ENCODE measurements around the gene SORBS1.

Gene SORBS1

DNA sequence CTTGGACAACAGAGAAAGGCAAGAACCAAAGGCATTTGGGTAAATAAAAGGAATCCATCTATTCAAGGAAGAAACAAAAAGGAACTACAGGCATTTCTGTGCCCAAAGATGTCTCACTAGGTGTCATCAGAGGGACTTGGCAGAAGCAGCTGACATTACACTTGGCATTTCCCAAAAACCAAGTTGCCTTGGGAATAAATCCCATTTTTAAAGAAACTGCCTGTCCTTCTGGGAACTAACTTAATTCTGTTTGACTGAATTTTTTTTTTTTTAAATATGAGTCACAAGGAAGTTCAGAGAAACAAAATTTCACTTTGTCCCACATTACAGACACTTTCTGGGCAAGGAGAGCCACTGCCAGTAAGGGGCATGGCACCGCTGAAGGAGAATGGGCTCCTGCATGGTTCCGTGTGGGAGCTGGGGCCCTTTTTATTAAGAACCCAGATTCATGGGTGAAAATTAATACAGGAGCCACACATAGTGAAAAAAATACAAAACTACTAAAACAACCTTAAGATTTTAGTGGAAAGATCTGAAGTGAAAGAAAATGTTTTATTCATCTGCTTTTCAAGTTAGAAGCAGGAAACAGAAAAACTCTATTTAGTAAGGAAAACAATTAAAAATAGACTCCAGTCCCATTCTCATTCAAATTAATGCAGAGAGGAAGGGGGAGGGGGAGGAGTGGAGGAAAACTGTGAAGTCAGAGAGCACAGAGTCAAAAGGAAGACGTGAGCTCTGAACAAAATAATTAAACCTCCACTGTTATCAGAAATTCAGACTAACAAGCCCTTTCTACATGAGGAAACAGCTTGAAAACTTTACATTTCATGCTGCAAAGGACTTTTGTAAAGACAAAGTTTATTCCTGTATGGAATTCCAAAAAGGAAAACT lies 151.9 kb downstream of the SORBS1 start:
- DNase-seq (ENCODE audit: low read depth): no peak

DNA sequence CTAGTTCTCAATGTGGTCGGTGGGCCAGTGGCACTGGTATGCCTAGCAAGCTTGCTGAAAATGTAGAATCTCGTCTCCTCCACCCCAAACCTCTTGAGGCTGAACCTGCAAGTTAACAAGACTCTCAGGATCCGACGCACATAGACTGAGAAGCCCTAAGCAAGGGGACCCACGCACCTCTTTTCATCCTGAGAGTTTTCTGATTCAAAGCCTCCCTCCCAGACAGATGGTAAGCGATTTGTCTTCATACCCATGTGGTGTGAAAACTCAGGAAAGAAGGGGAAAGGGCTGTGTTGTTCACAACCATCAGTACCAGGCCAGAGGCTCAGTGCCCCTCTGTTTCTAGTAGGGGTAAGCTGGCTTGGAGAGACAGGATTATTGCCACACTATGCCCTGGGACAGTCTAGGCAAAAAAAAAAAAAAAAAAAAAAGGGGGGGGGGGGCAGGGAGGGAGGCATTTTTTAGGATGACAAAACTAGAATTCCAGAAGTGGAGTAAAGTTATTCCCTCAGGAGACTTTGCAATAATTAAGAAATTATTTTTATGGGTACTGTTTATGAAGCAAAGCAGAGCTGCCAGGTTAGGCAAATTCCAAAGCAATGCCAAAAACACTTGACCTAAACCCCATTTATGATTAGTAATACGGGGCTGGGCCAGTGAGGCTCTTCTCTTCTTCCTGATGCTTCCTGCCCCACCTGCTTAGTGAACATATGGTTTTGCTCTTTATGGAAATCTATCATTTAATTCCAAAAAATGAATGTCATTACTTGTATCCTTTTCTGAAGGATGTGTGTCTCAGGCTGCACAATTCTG lies 152.8 kb downstream of the SORBS1 start:
- DNase-seq (ENCODE audit: low read depth): peak; percentile 13

DNA sequence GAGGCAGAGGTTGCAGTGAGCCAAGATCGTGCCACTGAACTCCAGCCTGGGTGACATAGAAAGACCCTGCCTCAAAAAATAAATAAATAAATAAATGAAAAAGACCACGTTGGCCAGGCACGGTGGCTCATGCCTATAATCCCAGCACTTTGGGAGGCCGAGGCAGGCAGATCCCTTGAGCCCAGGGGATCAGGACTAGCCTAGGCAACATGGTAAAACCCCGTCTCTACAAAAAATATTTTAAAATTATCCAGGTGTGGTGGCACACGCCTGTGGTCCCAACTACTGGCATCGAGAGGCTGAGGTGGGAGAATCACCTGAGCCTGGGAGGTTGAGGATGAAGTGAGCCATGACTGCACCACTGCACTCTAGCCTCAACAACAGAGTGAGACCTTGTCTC lies 153.6 kb downstream of the SORBS1 start:
- DNase-seq (ENCODE audit: low read depth): no peak

DNA sequence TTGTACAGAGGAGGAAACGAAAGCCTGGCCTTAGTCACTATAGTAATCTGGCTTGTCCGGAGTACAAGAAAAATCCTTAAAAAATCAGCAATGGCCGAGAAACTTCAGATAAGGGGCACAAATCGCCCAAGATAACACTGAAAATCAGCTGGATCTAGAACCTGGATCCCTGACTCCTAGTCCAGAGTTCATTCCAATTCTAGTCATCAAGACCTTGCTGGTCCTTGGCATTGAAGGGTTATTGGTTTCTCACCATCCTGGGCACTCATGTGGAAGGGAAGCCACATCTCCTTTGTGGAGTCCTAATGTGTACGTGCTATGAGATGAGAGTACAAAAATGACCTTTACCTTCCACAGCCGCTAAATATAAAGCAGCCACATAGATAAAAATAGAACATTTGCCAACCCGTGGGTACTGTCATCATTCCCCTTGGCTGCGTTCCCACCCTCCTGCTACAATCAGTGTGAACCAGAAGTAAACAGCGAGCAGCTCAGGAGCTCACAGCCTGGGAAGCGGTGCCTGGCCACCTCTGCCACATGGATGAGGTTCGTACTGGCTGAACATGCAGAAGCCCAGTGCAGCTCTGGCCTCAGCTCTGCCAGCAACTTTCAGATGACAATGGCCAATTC lies 154.4 kb downstream of the SORBS1 start:
- DNase-seq (ENCODE audit: low read depth): no peak

DNA sequence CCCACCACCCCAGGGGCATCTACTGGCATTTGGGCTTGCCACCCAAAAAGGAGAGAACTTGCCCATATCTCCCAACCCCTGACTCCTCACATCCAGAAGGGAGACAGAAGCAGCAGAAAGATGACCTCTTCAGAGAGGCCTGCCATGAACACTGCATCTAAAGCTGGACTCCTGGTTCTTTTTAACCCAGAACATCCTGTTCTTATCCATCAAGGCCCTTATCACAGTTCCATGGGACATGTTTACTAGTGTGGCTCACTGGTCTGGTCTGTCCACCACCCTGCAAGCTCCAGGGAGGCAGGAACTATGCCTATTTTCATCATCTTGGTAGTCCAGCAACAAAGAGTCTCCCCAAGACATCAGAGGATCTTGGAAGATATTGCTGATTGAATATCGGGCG lies 155.5 kb downstream of the SORBS1 start:
- DNase-seq (ENCODE audit: low read depth): no peak

DNA sequence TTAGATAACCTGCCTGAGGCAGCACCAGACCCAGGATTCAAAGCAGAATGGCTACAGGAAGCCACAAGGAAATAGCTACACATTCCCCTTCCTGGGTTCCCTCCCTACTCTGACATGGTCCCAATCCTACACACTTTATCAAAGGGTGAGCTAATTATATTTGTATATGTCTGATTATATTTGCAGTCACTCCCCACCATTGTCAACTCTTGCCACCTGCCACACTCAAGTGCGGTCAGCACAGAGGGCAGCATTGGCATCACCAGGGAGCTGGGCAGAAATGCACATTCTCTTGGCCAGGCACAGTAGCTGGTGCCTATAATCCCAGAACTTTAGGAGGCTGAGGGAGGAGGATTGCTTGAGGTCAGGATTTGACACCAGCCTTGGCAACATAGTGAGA lies 156.3 kb downstream of the SORBS1 start:
- no peak for DNase-seq (ENCODE audit: low read depth)

DNA sequence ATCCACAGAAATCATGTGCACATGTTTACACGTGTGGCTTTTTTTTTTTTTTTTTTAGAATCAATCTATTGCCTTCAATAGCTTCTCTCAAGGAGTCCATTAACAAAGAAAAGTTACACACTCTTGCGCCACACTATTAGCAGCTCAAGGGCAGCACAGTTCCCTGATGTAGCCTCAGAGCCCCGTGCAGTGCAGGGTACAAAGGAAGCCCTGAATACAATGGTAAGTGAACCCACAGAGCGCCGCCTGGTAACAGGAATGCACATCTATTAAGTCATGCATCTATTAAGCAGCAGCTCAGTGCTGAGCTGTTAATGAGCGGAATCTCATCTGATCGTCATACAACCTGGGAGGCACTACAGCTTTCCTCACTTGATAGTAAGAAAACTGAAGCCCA lies 156.7 kb downstream of the SORBS1 start:
- no peak for DNase-seq (ENCODE audit: low read depth)

DNA sequence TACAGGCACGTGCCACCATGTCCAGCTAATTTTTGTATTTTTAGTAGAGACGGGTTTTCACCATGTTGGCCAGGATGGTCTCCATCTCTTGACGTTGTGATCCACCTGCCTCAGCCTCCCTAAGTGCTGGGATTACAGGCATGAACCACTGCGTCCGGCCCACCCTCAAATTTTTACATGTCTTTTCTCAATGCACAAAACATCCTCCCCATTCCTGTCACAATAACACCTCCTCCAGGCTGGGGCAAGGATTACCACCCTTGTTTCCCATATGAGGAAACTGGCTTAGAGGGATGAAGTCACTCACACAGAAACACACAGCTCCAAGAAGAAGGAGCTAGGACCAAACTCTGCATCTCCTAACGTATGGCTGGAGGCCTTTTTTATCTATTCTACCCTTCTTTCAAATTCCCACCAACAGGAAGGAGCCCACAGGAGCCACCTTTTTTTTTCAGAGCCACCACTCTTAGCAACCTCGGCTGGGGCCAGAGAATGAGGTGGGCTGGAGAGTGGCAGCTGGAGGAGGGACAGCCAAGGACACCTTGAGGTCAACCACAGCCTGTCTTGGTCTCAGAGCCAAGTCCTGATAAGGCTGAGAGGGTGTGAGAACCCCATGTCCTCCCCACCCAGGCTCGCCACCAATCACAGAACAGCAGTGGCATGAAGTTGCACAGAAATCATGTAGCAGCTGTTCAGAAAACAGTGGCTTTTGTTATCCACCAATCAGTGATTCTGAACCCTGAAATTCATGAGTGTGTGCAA lies 157.3 kb downstream of the SORBS1 start:
- no peak for DNase-seq (ENCODE audit: low read depth)

DNA sequence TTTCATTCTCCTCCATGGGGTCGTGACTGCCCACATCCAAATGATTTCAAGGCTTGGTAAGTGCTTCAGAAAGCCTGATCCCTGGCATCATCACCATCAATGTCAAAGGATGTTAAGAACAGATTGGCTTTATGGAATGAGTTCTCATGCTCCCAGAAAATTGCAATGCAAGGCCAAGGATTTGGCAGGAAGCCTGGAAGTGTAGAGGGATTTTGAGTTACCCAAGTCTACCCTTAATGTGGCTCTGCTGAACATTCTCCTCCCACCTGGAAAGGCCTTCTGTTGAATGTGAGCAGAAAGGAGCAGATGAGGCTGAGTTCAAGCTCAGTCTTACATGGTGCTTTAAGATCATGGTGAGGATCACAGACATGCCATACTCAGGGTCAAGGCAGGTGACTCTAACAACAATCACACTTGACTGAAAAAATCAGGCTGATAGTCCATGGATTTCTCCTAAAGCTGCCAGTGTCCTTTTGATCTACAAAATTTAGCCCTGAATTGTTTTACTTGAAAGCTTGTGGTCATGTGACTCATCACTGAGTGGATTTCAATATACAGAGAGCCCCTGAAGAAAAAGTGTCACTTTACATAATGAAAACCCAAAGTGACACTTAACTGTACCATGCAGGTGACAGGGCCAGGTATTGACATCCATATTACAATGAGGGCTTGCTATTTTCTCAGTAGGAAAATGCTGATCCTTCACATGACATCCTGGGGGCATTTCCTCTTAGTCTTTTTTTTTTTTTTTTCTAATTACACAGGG lies 159.3 kb downstream of the SORBS1 start:
- DNase-seq (ENCODE audit: low read depth): no peak

DNA sequence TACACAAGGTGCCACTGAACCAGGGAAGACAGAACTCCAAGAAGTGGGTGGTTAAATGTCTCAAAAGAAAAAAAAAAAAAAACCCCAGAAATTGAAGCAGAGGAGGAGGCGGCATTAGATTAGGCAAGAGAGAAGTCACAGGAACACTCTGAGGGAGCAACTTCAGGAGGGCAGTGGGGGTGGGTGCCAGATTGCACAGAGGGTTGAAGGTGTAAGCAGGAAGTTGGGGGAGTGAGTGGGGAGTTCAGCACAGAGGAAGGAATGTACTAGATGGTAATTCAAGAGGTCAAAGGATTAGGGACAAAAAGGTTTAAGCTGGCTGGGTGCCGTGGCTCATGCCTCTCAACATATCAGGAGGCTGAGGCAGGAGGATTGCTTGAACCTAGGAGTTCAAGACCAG lies 160.4 kb downstream of the SORBS1 start:
- DNase-seq (ENCODE audit: low read depth): no peak

DNA sequence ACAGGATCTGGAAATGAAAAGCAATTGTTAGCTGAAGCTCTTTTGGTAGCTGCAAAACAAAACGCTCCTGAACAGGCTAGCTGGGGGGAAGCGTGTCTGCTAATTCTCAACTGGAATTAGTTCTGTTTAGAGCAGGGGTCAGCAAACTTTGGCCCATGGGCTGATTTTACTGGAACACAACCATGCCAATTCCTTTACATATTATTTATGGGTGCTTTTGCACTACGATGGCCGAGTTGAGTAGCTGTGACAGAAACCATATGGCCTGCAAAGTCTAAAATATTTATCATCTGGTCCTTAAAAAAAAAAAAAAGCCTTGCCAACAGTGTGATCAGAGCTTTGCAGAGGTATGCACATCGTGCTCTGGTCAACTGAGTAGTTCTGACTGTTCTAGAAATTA lies 162.0 kb downstream of the SORBS1 start:
- DNase-seq (ENCODE audit: low read depth): no peak

DNA sequence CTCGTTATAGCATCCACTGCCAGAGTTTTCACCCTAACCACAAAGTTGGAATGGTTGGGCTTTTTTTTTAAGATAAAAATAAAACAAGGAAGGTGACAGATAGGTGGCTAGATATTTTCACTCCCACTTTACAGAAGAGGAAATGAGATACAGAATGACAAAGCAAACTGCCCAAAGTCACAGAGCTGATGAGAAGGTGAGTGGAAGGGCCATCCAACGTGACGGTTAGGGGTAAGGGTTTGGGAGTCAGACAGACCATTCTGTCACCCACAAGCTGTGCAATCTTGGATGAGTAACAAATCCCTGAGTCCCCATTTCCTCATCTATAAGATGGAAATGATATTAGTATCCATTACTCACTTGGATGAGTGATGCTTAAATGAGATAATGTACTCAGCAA lies 163.4 kb downstream of the SORBS1 start:
- no peak for DNase-seq (ENCODE audit: low read depth)

DNA sequence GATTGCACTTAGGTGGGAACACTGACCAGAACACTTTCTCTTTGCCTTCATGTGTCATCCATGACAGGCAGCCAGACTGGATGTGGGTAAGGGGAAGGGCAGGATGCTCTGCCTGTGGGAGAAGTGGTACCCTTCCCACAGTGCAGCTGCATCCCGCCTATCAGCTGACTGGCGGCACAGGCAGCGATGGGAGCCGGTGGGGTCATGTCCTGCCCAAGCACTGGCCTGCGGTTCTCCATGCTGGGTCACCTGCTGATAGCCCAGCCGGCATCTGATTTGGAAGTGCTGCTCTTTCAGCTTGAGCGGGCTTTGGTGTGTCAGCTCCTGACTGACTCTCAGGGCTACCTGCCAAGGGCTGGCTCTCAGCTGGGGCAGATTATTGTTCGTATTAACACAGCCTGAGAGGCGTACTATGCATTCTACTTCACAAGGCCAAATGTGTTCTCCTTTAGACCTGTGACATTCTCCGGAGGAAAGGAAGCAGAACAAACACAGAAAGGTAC lies 165.2 kb downstream of the SORBS1 start:
- DNase-seq (ENCODE audit: low read depth): no peak

DNA sequence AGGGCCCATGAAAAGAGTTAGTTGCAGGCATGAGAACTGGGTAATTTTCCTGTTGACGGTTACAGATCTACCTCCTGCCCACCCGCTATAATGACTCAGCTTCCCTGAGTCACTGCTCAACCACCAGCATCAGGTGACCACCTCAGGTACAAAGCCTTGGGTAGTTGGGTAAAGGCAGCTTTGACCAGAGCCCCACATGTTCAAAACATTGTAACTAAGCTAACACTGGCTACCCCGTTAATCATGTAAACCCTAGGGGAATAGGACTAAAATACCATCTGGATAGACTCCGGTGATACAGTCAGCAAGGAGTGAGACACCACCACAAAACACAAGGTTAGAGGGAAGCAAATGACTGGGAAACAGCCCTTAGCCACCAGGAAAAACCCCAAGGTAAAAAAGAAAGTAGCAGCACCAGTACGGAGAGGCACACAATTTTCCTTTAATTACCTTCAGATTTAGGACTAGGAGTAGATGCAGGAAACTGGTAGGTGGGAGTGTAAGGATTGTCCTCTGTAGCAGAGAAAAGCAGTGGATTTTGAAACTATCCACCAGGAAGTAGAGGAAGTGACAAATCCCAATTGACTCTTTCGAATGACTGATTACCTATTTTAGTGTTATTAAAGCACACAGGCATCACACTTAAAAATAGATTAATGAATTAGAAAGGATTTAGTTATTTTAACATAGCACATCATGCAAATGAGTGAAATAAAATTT lies 166.8 kb downstream of the SORBS1 start:
- DNase-seq (ENCODE audit: low read depth): no peak

DNA sequence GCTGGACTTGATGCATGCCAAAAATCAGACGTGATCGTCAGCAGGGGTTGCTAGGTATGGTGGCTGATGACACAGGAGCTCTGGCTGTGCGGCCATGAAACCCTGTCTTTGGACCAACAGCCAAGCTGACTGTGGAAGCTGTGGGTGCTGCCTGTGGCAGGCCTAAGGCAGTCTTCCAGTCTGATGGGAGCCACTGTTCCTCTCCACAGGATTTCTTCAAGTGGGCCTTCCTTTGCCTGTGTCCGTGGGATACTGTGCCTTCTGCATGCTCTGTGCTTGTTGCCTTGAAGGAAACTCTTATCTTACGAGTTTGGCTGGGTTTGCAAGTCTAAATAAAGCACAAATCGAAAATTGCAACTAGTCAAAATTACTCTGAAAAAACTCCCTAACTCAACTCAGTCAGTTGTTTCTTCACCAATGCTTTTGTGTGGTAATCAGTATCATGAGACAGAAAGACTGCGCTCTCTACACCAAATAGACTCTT lies 168.4 kb downstream of the SORBS1 start:
- no peak for DNase-seq (ENCODE audit: low read depth)

DNA sequence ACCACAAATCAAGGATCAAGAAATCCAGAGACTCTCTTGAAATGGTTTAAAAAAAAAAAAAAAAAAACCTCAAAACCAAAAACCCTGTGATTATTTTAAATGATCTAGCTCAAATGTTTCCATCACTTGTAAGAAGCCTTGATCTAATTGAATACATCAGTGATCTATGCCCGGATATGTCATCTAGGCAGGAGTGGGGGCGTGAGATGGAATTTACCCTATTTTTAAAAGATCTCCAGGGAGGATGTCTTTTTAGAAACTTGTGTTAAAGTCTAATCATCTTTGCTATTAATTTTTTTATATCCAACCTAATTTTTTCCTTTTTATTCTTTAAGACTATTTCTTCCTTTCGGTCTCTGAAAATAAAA lies 169.0 kb downstream of the SORBS1 start:
- DNase-seq (ENCODE audit: low read depth): no peak

DNA sequence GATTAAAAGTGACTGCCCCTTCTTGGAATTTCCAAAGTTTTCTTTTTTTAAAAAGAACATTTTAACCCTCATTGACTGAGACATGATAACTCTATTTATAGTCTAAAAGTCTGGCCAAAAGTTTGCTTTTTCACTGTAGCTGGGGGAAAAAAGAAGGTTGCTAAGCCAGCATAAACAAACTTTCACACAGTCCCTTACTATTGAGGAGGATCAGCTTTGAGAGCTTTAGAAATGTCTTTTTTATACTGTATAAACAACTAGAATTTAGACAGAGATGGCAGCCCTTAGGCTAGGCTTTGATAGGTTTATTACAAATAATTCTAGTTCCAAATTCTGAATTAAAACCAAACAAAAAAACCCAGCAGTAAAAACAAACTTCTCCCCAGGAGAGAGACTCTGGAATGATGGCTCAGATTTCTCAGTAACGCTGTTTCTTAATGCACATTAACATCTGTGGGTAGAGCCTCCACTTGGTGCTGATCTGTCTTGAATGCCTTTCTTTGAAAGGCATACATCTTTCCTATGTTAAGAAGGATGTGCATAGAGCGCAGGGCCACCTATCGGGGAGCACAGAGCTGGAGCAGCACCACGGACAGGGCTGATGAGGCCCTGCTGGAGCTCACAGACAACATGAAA lies 169.5 kb downstream of the SORBS1 start:
- peak; percentile 69 for DNase-seq (ENCODE audit: low read depth)

DNA sequence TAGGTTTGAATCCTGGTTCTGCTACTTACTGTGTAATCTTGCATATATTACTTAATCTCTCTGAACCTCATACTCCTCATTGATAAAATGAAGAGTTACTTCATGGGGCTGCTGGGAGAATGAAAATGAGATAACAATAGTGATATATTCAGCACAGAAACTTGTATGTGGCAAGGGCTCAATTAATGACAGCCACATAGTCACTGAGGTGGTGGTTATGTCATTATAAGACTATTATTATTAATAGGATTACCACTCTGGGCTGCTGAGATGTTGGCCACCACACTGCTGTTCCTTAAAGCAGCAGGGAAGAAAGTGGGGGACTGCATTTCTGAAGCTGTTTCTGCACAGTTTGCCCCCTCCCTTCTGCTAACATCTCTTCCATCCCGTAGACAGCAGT lies 170.0 kb downstream of the SORBS1 start:
- no peak for DNase-seq (ENCODE audit: low read depth)

DNA sequence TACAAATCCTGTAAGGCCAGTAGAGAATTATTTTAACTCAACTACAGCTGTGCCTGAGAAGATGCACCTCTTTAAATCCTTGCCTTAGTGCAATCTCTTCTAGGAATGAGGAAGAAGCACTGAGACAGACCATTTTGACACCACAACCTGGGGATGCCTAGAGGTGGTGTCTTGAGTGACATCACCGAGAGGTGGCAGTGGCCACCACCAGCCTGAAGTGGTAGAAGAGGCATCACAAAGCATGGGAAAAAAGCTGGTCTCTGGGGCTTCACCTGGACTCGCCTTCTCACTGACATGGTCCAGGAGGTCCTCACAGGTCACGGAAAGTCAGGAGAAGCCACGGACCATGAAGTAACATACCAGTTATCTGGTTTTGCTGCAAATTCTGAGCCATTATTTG lies 171.2 kb downstream of the SORBS1 start:
- no peak for DNase-seq (ENCODE audit: low read depth)

DNA sequence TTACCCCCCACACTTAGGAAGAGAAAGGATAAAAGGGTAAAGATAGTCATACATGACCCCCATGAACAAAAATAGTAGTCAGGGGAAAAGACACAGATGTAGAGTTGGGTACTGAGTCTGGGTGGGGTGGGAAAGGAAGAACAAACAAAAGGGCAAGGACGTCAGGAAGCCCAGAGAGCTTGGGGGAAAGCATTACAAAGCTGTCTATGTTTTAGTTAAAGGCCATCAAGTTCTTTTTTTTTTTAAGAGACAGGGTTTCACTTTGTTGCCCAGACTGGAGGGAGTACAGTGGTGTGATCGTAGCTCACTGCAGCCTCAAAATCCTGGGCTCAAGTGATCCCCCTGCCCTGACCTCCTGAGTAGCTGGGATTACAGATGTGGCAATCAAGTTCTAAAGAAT lies 172.0 kb downstream of the SORBS1 start:
- no peak for DNase-seq (ENCODE audit: low read depth)
